HEK293T (cell line): ENCODE data around the gene NID1.

Experiments used
- ARNT ChIP-seq: fragments of 450-650 bp; IDR thresholded peaks from 2 replicates; pipeline ENCODE4 v1.6.1; 2017; ENCODE audit warnings: mild to moderate bottlenecking
- BHLHE40 ChIP-seq: fragments of 450-650 bp; IDR thresholded peaks from 2 replicates; pipeline ENCODE4 v1.6.1; 2016; ENCODE audit warnings: mild to moderate bottlenecking, moderate library complexity, borderline replicate concordance
- ELF4 ChIP-seq: fragments of 450-650 bp; IDR thresholded peaks from 2 replicates; pipeline ENCODE4 v1.6.1; 2017; ENCODE audit warnings: antibody characterized with exemption
- FOXA1 ChIP-seq: fragments of 450-650 bp; IDR thresholded peaks from 2 replicates; pipeline ENCODE4 v1.6.1; 2016; ENCODE audit warnings: mild to moderate bottlenecking
- FOXK2 ChIP-seq: fragments of 450-650 bp; IDR thresholded peaks from 2 replicates; pipeline ENCODE4 v1.6.1; 2016; ENCODE audit warnings: mild to moderate bottlenecking
- FOXM1 ChIP-seq: fragments of 450-650 bp; IDR thresholded peaks from 2 replicates; pipeline ENCODE4 v1.6.1; 2017; ENCODE audit warnings: mild to moderate bottlenecking, borderline replicate concordance
- HDGF ChIP-seq: fragments of 450-650 bp; IDR thresholded peaks from 2 replicates; pipeline ENCODE4 v1.6.1; 2017; ENCODE audit warnings: antibody characterized with exemption, borderline replicate concordance
- LEF1 ChIP-seq: fragments of 450-650 bp; IDR thresholded peaks from 2 replicates; pipeline ENCODE4 v1.6.1; 2017; ENCODE audit warnings: mild to moderate bottlenecking, borderline replicate concordance
- SP1 ChIP-seq: fragments of 450-650 bp; IDR thresholded peaks from 2 replicates; pipeline ENCODE4 v1.6.1; 2017
- SUZ12 ChIP-seq: fragments of 450-650 bp; IDR thresholded peaks from 2 replicates; pipeline ENCODE4 v1.6.1; 2016; ENCODE audit warnings: mild to moderate bottlenecking
- TARDBP ChIP-seq: fragments of 450-650 bp; IDR thresholded peaks from 2 replicates; pipeline ENCODE4 v1.6.1; 2016
- TF ChIP-seq, protein P1 (sequence below): fragments of 450-650 bp; IDR thresholded peaks from 2 replicates; pipeline ENCODE4 v1.6.1; 2016

GRCh38 chr1:235971020-235971419, 93.9 kb downstream of the NID1 start:
- TF ChIP-seq ARNT (no peak), HDGF (no peak), FOXA1 (no peak), TARDBP (no peak), SP1 (no peak), BHLHE40 (no peak), LEF1 (no peak), FOXM1 (no peak), SUZ12 (no peak), FOXK2 (no peak), ELF4 (no peak)
- TF ChIP-seq, protein P1, sequence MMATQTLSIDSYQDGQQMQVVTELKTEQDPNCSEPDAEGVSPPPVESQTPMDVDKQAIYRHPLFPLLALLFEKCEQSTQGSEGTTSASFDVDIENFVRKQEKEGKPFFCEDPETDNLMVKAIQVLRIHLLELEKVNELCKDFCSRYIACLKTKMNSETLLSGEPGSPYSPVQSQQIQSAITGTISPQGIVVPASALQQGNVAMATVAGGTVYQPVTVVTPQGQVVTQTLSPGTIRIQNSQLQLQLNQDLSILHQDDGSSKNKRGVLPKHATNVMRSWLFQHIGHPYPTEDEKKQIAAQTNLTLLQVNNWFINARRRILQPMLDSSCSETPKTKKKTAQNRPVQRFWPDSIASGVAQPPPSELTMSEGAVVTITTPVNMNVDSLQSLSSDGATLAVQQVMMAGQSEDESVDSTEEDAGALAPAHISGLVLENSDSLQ, result no peak
